HepG2 (cell line): Measurements from ENCODE around the gene TNKS1BP1. TPM values are rescaled to one million over a fixed set of nuclear protein-coding genes. Genes with fewer than 3 reads are reported as not detected.

Experiments
- ELF4 ChIP-seq: sonication (generic); formaldehyde crosslinking; IDR thresholded peaks from 2 replicates; pipeline ENCODE4 v1.5.0; 2020; ENCODE audit warnings: missing genetic modification reagents, mild to moderate bottlenecking, moderate library complexity, borderline replicate concordance
- SALL1 ChIP-seq: sonication (generic); formaldehyde crosslinking; IDR thresholded peaks from 2 replicates; pipeline ENCODE4 v1.8.0; 2022; ENCODE audit warnings: mild to moderate bottlenecking, missing genetic modification reagents
- SMARCC2 ChIP-seq: fragments of 450-650 bp; IDR thresholded peaks from 2 replicates; pipeline ENCODE4 v1.6.1; 2017; ENCODE audit warnings: antibody characterized with exemption, mild to moderate bottlenecking
- SOX13 ChIP-seq, 3 experiments: fragments of 450-650 bp in 1 of 3; sonication (generic) in 1 of 3; formaldehyde crosslinking in 1 of 3; IDR thresholded peaks in 2 of 3; conservative IDR thresholded peaks in 1 of 3; 2 replicates each; pipeline versions ENCODE4 v1.5.0 to v1.6.1; 2016 to 2020; ENCODE audit warnings: antibody characterized with exemption in 1 of 3, mild to moderate bottlenecking in 1 of 3, missing compliant biosample characterization in 1 of 3, missing genetic modification reagents in 1 of 3, moderate library complexity in 1 of 3
- TCF7L2 ChIP-seq: IDR thresholded peaks from 2 replicates; pipeline ENCODE4 v1.6.1; 2011; ENCODE audit warnings: mild to moderate bottlenecking, low read depth, low read length, moderate library complexity
- TOE1 ChIP-seq: sonication (generic); formaldehyde crosslinking; IDR thresholded peaks from 2 replicates; pipeline ENCODE4 v1.4.0; 2020; ENCODE audit warnings: mild to moderate bottlenecking, missing genetic modification reagents
- ZBED4 ChIP-seq: sonication (generic); formaldehyde crosslinking; IDR thresholded peaks from 2 replicates; pipeline ENCODE4 v1.4.0; 2020; ENCODE audit warnings: missing genetic modification reagents, borderline replicate concordance
- ZFYVE20 ChIP-seq: sonication (generic); formaldehyde crosslinking; IDR thresholded peaks from 2 replicates; pipeline ENCODE4 v1.8.0; 2023; ENCODE audit warnings: low read depth, mild to moderate bottlenecking, moderate library complexity, missing genetic modification reagents, borderline replicate concordance
- ZNF225 ChIP-seq: sonication (generic); formaldehyde crosslinking; IDR thresholded peaks from 2 replicates; pipeline ENCODE4 v1.4.0; 2020; ENCODE audit warnings: mild to moderate bottlenecking, missing genetic modification reagents
- ZNF24 ChIP-seq: fragments of 450-650 bp; IDR thresholded peaks from 2 replicates; pipeline ENCODE4 v1.6.1; 2017; ENCODE audit warnings: antibody characterized with exemption, mild to moderate bottlenecking
- ZNF318 ChIP-seq: sonication (generic); formaldehyde crosslinking; IDR thresholded peaks from 2 replicates; pipeline ENCODE4 v1.4.0; 2020; ENCODE audit warnings: mild to moderate bottlenecking, missing genetic modification reagents
- ZNF687 ChIP-seq: sonication (generic); formaldehyde crosslinking; IDR thresholded peaks from 2 replicates; pipeline ENCODE4 v1.5.1; 2020; ENCODE audit warnings: mild to moderate bottlenecking, missing genetic modification reagents, moderate library complexity
- ZNF850 ChIP-seq: sonication (generic); formaldehyde crosslinking; conservative IDR thresholded peaks from 2 replicates; pipeline ENCODE4 v1.9.0; 2021; ENCODE audit warnings: mild to moderate bottlenecking, missing genetic modification reagents
- polyA plus RNA-seq, 8 experiments: library from polyadenylated mRNA; depleted of rRNA in 3 of 8; stranded (reverse) in 7 of 8; unstranded in 1 of 8; fragments of >200 nt; fragmentation: Illumina TruSeq in 4 of 8; extraction: Trizol in 4 of 8; gene quantifications; 2 replicates each; pipeline versions ENCODE4 v1.2.1 to v1.2.3, GENCODE V29; 2011 to 2016; ENCODE audit warnings: low read depth in 4 of 8, missing spikeins in 1 of 8, mixed read lengths in 1 of 8; ENCODE audit not compliant: insufficient read depth in 1 of 8
- total RNA-seq, 5 experiments: library from RNA; depleted of rRNA; stranded (reverse); fragments of >200 nt; fragmentation: Illumina TruSeq; extraction: Trizol; gene quantifications; 2 replicates each; pipeline ENCODE4 v1.2.3, GENCODE V29; 2016; ENCODE audit warnings: low read depth in 1 of 5

The TNKS1BP1 gene
- total and polyA plus RNA-seq, 2 of the 13 experiments (the other 11 are each of a cell fraction or from before 2014, with no cell fraction given), result 13.7 to 15.0 TPM

GRCh38 chr11:57310630-57311086 lies 14.1 kb downstream of the TNKS1BP1 start (continued):
- TF ChIP-seq ZNF225 (CRISPR knock-in tag) (no peak), ZFYVE20 (CRISPR knock-in tag) (no peak), ZNF318 (CRISPR knock-in tag) (no peak), ELF4 (no peak), TCF7L2 (no peak), ZNF24 (no peak), ZNF850 (CRISPR knock-in tag) (no peak), ZNF687 (no peak), SALL1 (CRISPR knock-in tag) (peak; percentile 81), TOE1 (CRISPR knock-in tag) (no peak), SMARCC2 (no peak), SOX13 (IDR thresholded peaks at IDR 0.05) (no peak; the same call in 1 of the 2 replicates), SOX13 (CRISPR knock-in tag; conservative IDR thresholded peaks at IDR 0.05 in 1 of 2, IDR thresholded peaks at IDR 0.05 in 1 of 2) (peak in 1 of 2 experiments; percentile 50; a peak in 1 of 4 replicates), ZBED4 (CRISPR knock-in tag) (no peak)
